SK-N-SH (cell line): ENCODE results near the gene TMOD2. TPM values are rescaled to one million over a fixed set of nuclear protein-coding genes. Genes with fewer than 3 reads are reported as not detected.

Experiments
- CTCF ChIA-PET: fragments of 300-600, 350-600 bp; formaldehyde crosslinking; extraction: SDS; loops from one replicate; lab custom pipeline; 2021; lab: Yijun Ruan, JAX
- POLR2A ChIA-PET: fragments of 350-600 bp; sonication (Branson Sonifier 250); formaldehyde crosslinking; extraction: SDS; loops from one replicate; lab custom pipeline; 2020; ENCODE audit warnings: antibody characterized with exemption, inconsistent platforms; lab: Yijun Ruan, JAX
- DNase-seq: peaks from one replicate; pipeline ENCODE4 v3.0.0; 2012
- H2AFZ ChIP-seq: fragments of 200-600 bp; sonication (generic); 2 replicates; pipeline ENCODE4 v1.8.1; 2016; ENCODE audit warnings: antibody characterized with exemption, mild to moderate bottlenecking, low read depth
- H3F3A ChIP-seq: fragments of 200-600 bp; sonication (generic); replicated peaks from 2 replicates; pipeline ENCODE3; 2016; ENCODE audit warnings: antibody characterized with exemption, mild to moderate bottlenecking; ENCODE audit not compliant: insufficient read depth
- H3K27ac ChIP-seq, 2 experiments: fragments of 200-500 bp in 1 of 2; fragments of 200-600 bp in 1 of 2; sonication (Bioruptor generic) in 1 of 2; sonication (generic), shearing (Covaris generic) in 1 of 2; 2 replicates each; pipeline versions ENCODE4 v1.5.1 to v1.6.1; 2014 to 2016; ENCODE audit warnings: low read depth in 2 of 2, inconsistent platforms in 1 of 2, low read length in 1 of 2, mild to moderate bottlenecking in 1 of 2, mixed read lengths in 1 of 2
- H3K27me3 ChIP-seq: fragments of 200-600 bp; sonication (generic), shearing (Covaris generic); 2 replicates; pipeline ENCODE4 v1.6.1; 2016; ENCODE audit warnings: mixed run types; ENCODE audit not compliant: insufficient read depth
- H3K36me3 ChIP-seq, 2 experiments: fragments of 200-500 bp in 1 of 2; fragments of 200-600 bp in 1 of 2; sonication (Bioruptor generic) in 1 of 2; sonication (generic) in 1 of 2; replicated peaks in 1 of 2; 2 replicates each; pipeline versions ENCODE3 to v1.5.1; 2014 to 2016; ENCODE audit warnings: low read length in 1 of 2, mild to moderate bottlenecking in 1 of 2; ENCODE audit not compliant: insufficient read depth in 2 of 2, control insufficient read depth in 1 of 2
- H3K4me1 ChIP-seq, 2 experiments: fragments of 200-500 bp in 1 of 2; fragments of 200-600 bp in 1 of 2; sonication (Bioruptor generic) in 1 of 2; sonication (generic), shearing (Covaris generic) in 1 of 2; 2 replicates each; pipeline versions ENCODE4 v1.5.1 to v1.6.1; 2014 to 2016; ENCODE audit warnings: low read depth in 1 of 2, low read length in 1 of 2, mixed run types in 1 of 2; ENCODE audit not compliant: insufficient read depth in 2 of 2, control insufficient read depth in 1 of 2
- H3K4me2 ChIP-seq: fragments of 200-600 bp; sonication (generic), shearing (Covaris generic); 2 replicates; pipeline ENCODE4 v1.6.1; 2017; ENCODE audit warnings: mixed run types
- H3K4me3 ChIP-seq, 2 experiments: fragments of 200-500 bp in 1 of 2; fragments of 200-600 bp in 1 of 2; sonication (Bioruptor generic) in 1 of 2; sonication (generic), shearing (Covaris generic) in 1 of 2; 2 replicates each; pipeline versions ENCODE4 v1.5.1 to v1.8.1; 2014 to 2016; ENCODE audit warnings: low read depth in 2 of 2, inconsistent platforms in 1 of 2, low read length in 1 of 2, mild to moderate bottlenecking in 1 of 2, mixed read lengths in 1 of 2, moderate library complexity in 1 of 2
- H3K79me2 ChIP-seq: fragments of 200-600 bp; sonication (generic); 2 replicates; pipeline ENCODE4 v1.8.1; 2017; ENCODE audit warnings: mild to moderate bottlenecking; ENCODE audit not compliant: insufficient read depth
- H3K9ac ChIP-seq: fragments of 200-600 bp; sonication (generic); 2 replicates; pipeline ENCODE4 v1.6.1; 2017; ENCODE audit warnings: mixed run types
- H3K9me2 ChIP-seq: fragments of 200-600 bp; sonication (generic); 2 replicates; pipeline ENCODE4 v1.6.1; 2017; ENCODE audit warnings: mixed run types
- H3K9me3 ChIP-seq: fragments of 200-600 bp; sonication (generic); 2 replicates; pipeline ENCODE4 v1.6.1; 2017; ENCODE audit warnings: mixed run types, mild to moderate bottlenecking, moderate library complexity
- H4K20me1 ChIP-seq: fragments of 200-600 bp; sonication (generic); 2 replicates; pipeline ENCODE4 v1.6.1; 2017; ENCODE audit warnings: mild to moderate bottlenecking, mixed run types; ENCODE audit not compliant: insufficient read depth
- CHD2 ChIP-seq: fragments of 150-350 bp; IDR thresholded peaks from 2 replicates; pipeline ENCODE4 v1.6.1; 2018; ENCODE audit warnings: low read length; ENCODE audit not compliant: partially characterized antibody
- CTCF ChIP-seq: fragments of 200-600 bp; sonication (generic); IDR thresholded peaks from 2 replicates; pipeline ENCODE4 v1.6.1; 2017; ENCODE audit warnings: antibody characterized with exemption, mild to moderate bottlenecking, moderate library complexity
- FOXJ3 ChIP-seq: sonication (generic); formaldehyde crosslinking; IDR thresholded peaks from 2 replicates; pipeline ENCODE4 v1.5.1; 2020; ENCODE audit warnings: mild to moderate bottlenecking, missing genetic modification reagents
- FOXM1 ChIP-seq: IDR thresholded peaks from 2 replicates; pipeline ENCODE4 v1.4.0; 2012; ENCODE audit warnings: low read depth, mild to moderate bottlenecking
- MAX ChIP-seq: IDR thresholded peaks from 2 replicates; pipeline ENCODE4 v1.4.0; 2012; ENCODE audit warnings: low read depth
- MXI1 ChIP-seq: IDR thresholded peaks from 2 replicates; pipeline ENCODE4 v1.6.1; 2012; ENCODE audit warnings: mild to moderate bottlenecking, low read depth, low read length, improper control_type of control experiment
- NFIC ChIP-seq: IDR thresholded peaks from 2 replicates; pipeline ENCODE4 v1.4.0; 2012; ENCODE audit warnings: borderline replicate concordance
- SIN3A ChIP-seq: IDR thresholded peaks from 2 replicates; pipeline ENCODE4 v1.6.1; 2012; ENCODE audit warnings: low read depth, mild to moderate bottlenecking, low read length, moderate library complexity, borderline replicate concordance
- TAF1 ChIP-seq: IDR thresholded peaks from 2 replicates; pipeline ENCODE4 v1.6.1; 2012; ENCODE audit warnings: low read depth, mild to moderate bottlenecking, low read length, moderate library complexity, borderline replicate concordance
- TEAD4 ChIP-seq: IDR thresholded peaks from 2 replicates; pipeline ENCODE4 v1.4.0; 2012; ENCODE audit warnings: mild to moderate bottlenecking, borderline replicate concordance; ENCODE audit not compliant: insufficient read depth
- USF1 ChIP-seq: IDR thresholded peaks from 2 replicates; pipeline ENCODE4 v1.4.0; 2012; ENCODE audit warnings: low read depth, borderline replicate concordance
- WGBS: methylation state at CpG from one replicate; pipeline ENCODE4 v1.1.6; 2017; ENCODE audit warnings: low lambda C conversion rate; 5-methylcytosine and 5-hydroxymethylcytosine counted together
- polyA plus RNA-seq, 3 experiments: library from polyadenylated mRNA; depleted of rRNA; stranded (reverse); fragments of >200 nt; gene quantifications; 2 replicates each; pipeline ENCODE4 v1.2.3, GENCODE V29; 2012

The TMOD2 gene
- polyA plus RNA-seq, 1 of the 3 experiments (the other 2 are of a cell fraction) = 2.7 TPM

GRCh38 chr15:51796847-51797401 lies 45.5 kb downstream of the TMOD2 start (continued):
- TF ChIP-seq MAX = no peak
- no peak for TF ChIP-seq CHD2
- TF ChIP-seq TAF1 = no peak
- no peak for TF ChIP-seq FOXJ3 (CRISPR knock-in tag)
- no peak for TF ChIP-seq FOXM1
- TF ChIP-seq CTCF = no peak
- no peak for TF ChIP-seq SIN3A
- TF ChIP-seq MXI1 = no peak

GRCh38 chr15:51798281-51798680 lies 46.9 kb downstream of the TMOD2 start:
- H3K4me3 ChIP-seq = no peak overlapping the region
- H3K4me2 ChIP-seq = no peak overlapping the region
- ChIA-PET CTCF (no interaction called here), POLR2A (no interaction called here)
- H3K9ac ChIP-seq = no peak overlapping the region
- H3F3A ChIP-seq = peaks cover 7% of the 10 kb centered on the region
- WGBS = 93% methylated on average over 1 of the region's 1 CpG
- H3K9me2 ChIP-seq = no peaks in the 10 kb centered on the region
- H4K20me1 ChIP-seq = peaks cover 6% of the 10 kb centered on the region; the same call in 1 of the 2 replicates
- no peak for TF ChIP-seq NFIC
- TF ChIP-seq MAX = no peak
- no peak for TF ChIP-seq TEAD4
- no peak for TF ChIP-seq FOXJ3 (CRISPR knock-in tag)
- TF ChIP-seq USF1 = no peak
- no peaks in the 10 kb centered on the region for H3K79me2 ChIP-seq
- H3K36me3 ChIP-seq = no peaks in the 10 kb centered on the region
- H3K27ac ChIP-seq = peak overlapping the region in 1 of 2 experiments; percentile 67; a peak in 1 of 4 replicates
- no peak for DNase-seq
- H3K27me3 ChIP-seq = no peaks in the 10 kb centered on the region
- peaks cover 0 to 20% of the 10 kb centered on the region in 2 experiments; a peak in 2 of 4 replicates for H3K4me1 ChIP-seq
- H2AFZ ChIP-seq = no peak overlapping the region
- H3K9me3 ChIP-seq = no peaks in the 10 kb centered on the region
